Measurements from ENCODE around the gene ABCB10. TPM values are rescaled to one million over a fixed set of nuclear protein-coding genes. Genes with fewer than 3 reads are reported as not detected.

The ABCB10 gene
- total and polyA plus RNA-seq, 9 donors, result 5.6 to 15.4 (median 10.1) TPM

GRCh38 chr1:229539863-229540506 lies 18.5 kb downstream of the ABCB10 start:
- Histone ChIP-seq H3K4me3 (no peak overlapping the region), H3K9me3 (no peaks in the 10 kb centered on the region), H3K4me1 (ENCODE audit: insufficient read depth) (no peaks in the 10 kb centered on the region), H3K27ac (no peak overlapping the region), H3K36me3 (no peaks in the 10 kb centered on the region), H3K27me3 (no peaks in the 10 kb centered on the region)
- intact Hi-C loops (cut with DNase I), result no loop called here
- no peak for DNase-seq
- TF ChIP-seq POLR2A (IDR thresholded peaks at IDR 0.05) (no peak), EP300 (IDR thresholded peaks at IDR 0.05) (no peak)
- TF ChIP-seq, protein P1, sequence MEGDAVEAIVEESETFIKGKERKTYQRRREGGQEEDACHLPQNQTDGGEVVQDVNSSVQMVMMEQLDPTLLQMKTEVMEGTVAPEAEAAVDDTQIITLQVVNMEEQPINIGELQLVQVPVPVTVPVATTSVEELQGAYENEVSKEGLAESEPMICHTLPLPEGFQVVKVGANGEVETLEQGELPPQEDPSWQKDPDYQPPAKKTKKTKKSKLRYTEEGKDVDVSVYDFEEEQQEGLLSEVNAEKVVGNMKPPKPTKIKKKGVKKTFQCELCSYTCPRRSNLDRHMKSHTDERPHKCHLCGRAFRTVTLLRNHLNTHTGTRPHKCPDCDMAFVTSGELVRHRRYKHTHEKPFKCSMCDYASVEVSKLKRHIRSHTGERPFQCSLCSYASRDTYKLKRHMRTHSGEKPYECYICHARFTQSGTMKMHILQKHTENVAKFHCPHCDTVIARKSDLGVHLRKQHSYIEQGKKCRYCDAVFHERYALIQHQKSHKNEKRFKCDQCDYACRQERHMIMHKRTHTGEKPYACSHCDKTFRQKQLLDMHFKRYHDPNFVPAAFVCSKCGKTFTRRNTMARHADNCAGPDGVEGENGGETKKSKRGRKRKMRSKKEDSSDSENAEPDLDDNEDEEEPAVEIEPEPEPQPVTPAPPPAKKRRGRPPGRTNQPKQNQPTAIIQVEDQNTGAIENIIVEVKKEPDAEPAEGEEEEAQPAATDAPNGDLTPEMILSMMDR (IDR thresholded peaks at IDR 0.05), result no peak
- WGBS, 3 donors, result 93 to 95% (median 95%) methylated on average over 6 of the region's 6 CpGs

- no peaks in the 10 kb centered on the region for H3K9me3 ChIP-seq
- no peak overlapping the region for H3K4me3 ChIP-seq
- no peak for DNase-seq
- no peaks in the 10 kb centered on the region for H3K36me3 ChIP-seq
- no peaks in the 10 kb centered on the region for H3K4me1 ChIP-seq (ENCODE audit: insufficient read depth)
- no peak overlapping the region for H3K27ac ChIP-seq
- intact Hi-C loops (cut with DNase I), result no loop called here
- no peaks in the 10 kb centered on the region for H3K27me3 ChIP-seq
- TF ChIP-seq POLR2A (IDR thresholded peaks at IDR 0.05), result no peak
- TF ChIP-seq, protein P1 (IDR thresholded peaks at IDR 0.05), result no peak
- TF ChIP-seq EP300 (IDR thresholded peaks at IDR 0.05), result no peak
- WGBS, 3 donors, result 93 to 95% (median 93%) methylated on average over 5 of the region's 5 CpGs
Measured at GRCh38 chr1:229538945-229539344, 19.6 kb downstream of the ABCB10 start.

- intact Hi-C loops (cut with DNase I), result no loop called here
- no peak for DNase-seq
- H3K4me3 ChIP-seq, result no peak overlapping the region
- no peak for TF ChIP-seq EP300 (IDR thresholded peaks at IDR 0.05)
- TF ChIP-seq, protein P1 (IDR thresholded peaks at IDR 0.05), result no peak
- TF ChIP-seq POLR2A (IDR thresholded peaks at IDR 0.05), result no peak
- WGBS, 3 donors, result 72 to 81% (median 72%) methylated on average over 4 of the region's 4 CpGs
- no peaks in the 10 kb centered on the region for H3K9me3 ChIP-seq
- H3K4me1 ChIP-seq (ENCODE audit: insufficient read depth), result no peaks in the 10 kb centered on the region
- no peaks in the 10 kb centered on the region for H3K36me3 ChIP-seq
- no peak overlapping the region for H3K27ac ChIP-seq
- H3K27me3 ChIP-seq, result no peaks in the 10 kb centered on the region
Measured at GRCh38 chr1:229537894-229538293, 20.6 kb downstream of the ABCB10 start.

DNA sequence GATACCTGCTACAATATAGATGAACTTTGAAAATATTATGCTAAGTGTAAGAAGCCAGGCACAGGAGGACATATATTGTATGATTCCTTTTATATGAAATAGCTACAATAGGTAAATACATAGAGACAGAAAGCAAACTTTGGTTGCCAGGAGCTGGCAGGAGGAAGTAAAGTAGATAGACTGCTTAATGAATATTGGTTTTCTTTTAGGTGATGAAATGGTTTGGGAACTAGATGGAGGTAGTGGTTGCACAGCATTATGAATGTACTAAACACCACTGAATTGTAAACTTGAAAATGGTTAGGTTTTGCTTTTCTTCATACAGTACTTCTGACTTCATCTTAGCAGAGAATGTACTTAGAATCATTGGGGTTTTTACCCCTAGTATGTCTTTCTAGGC lies 21.5 kb downstream of the ABCB10 start:
- no peak overlapping the region for H3K4me3 ChIP-seq
- H3K4me1 ChIP-seq (ENCODE audit: insufficient read depth), result no peaks in the 10 kb centered on the region
- intact Hi-C loops (cut with DNase I), result no loop called here
- no peak for TF ChIP-seq EP300 (IDR thresholded peaks at IDR 0.05)
- TF ChIP-seq POLR2A (IDR thresholded peaks at IDR 0.05), result no peak
- TF ChIP-seq, protein P1 (IDR thresholded peaks at IDR 0.05), result no peak
- H3K27ac ChIP-seq, result no peak overlapping the region
- no peaks in the 10 kb centered on the region for H3K36me3 ChIP-seq
- no peak for DNase-seq
- no peaks in the 10 kb centered on the region for H3K9me3 ChIP-seq
- H3K27me3 ChIP-seq, result no peaks in the 10 kb centered on the region

Measured in ovary (tissue), 9 donors.